AG08396 (cell line): ENCODE measurements around the gene MYO9B.
"Not testable (repeated sequence)": the region's sequence is repeated elsewhere in the genome, so short reads cannot be mapped to it uniquely, and the experiment has no call there.

ENCODE experiments used
- DNase-seq: peaks from one replicate; pipeline ENCODE4 v3.0.0; 2012; ENCODE audit warnings: low spot score, mixed read lengths

The MYO9B gene

GRCh38 chr19:17180997-17181702 is 105.6 kb downstream of the MYO9B start:
- DNase-seq: no peak

DNA sequence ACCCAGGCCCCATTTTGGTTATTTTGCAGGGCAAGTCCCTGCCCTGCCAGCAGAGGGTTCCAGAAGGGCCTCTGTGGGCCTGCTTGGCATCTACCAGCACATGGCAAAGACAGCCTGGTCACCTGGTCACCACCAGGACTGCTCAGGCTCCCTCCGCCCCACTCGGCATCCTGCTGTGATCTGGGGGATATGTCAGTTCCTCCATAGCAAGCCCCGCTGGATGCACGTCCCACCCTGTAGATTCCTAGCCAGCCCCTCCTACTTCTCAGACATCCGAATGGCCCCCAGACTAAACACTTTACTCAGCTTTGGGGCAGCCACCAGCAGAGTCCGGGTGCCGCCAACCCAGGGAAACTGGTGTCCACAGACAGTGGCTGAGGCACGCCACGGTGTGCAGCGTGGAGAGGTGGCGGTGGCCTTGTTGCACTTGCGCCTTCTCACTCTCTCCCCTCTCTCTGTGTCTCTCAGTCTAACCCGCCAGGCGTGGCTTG is 107.7 kb downstream of the MYO9B start:
- no peak for DNase-seq

DNA sequence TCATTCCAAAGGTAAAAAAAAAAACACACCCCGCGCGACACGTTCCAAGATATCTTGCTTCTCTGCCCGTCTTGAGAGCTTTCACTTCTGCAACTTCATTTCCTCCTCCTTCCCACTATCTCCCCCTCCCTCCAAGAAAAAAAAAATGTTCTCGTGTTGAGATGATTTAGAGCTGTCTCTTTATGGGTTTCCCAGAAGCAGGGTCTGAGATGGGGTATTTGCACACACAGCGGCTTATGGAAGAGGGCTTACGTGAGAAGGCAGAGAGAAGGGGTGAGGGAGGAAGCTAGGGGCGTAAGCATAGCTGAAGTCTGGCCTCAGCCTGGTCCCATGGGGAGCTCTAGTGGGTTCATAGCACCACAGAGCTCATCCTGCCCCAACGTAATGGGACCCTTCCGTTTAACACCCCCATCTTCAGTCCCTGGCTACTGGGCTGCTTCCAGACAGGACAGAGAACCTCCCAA is 108.3 kb downstream of the MYO9B start:
- DNase-seq: no peak

DNA sequence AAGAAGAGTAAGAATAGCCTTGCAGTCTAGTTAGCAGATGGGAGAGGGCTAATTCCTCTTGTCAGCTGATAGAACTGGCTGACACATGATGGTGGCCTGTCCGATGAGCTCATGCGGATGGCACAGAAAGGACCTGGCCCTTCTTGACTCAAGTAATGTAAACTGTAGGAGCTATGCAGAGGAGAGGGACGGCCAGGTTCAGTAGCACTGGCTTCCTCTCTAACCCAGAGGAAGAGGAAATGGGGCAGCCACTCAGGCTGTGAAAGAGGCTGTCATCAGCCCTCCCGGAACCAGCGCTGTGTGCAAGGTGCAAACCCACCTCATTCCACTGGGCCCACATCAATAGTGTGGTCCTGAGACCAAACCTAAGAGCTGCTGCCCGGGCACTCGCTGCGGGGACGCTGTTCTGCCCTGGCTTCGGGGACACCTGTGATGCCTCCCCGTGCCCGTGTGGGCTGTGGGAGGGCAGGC is 108.8 kb downstream of the MYO9B start:
- no peak for DNase-seq

DNA sequence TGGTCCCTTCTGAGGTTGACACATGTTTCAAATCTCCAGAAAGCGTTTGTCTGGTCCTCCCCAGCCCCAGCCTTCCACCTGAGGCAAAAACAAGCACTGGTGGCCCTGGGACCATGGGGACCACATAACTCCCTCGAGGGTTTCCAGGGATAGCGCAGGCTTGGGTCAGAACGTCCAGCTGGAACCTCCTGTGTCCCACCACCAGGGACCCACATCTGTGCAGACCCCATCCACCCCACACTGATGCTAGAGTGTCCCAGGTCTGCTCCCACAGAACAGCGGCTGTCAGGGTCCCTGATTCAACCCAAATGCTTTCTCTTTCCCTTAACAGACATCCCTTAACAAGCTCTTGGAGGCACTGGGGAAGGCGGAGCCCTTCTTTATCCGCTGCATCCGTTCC is 110.0 kb downstream of the MYO9B start:
- DNase-seq: no peak

DNA sequence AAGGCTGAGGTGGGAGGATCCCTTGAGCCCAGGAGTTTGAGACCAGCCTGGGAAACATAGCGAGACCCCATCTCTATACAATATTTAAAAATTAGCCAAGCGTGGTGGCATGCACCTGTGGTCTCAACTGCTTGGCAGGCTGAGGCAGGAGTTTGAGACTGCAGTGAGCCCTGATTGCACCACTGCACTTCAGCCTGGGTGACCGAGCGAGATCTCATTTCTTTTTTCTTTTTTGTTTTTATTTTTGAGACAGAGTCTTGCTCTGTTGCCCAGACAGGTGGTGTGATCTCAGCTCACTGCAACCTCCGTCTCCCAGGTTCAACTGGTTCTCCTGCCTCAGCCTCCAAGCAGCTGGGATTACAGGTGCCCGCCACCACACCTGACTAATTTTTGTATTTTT is 116.2 kb downstream of the MYO9B start:
- DNase-seq: not testable (repeated sequence)

GRCh38 chr19:17192751-17193150 is 117.2 kb downstream of the MYO9B start:
- DNase-seq: no peak

- DNase-seq: no peak
Measured at GRCh38 chr19:17194608-17195007, 119.0 kb downstream of the MYO9B start.

GRCh38 chr19:17195106-17195505 is 119.5 kb downstream of the MYO9B start:
- no peak for DNase-seq

DNA sequence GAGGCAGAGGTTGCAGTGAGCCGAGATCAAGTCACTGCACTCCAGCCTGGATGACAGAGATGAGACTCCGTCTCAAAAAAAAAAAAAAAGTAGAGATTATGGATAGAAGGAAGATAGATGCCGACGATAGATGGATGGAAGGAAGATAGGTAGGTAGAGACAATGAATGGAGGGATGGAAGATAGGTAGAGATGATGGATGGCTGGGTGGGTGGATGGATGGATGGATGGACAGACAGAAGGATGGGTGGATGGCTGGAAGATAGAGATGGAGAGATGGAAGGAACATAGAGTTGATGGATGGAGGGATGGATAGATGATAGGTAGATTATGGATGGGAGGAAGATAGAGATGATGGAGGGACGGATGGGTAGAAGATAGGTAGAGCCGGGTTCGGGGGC is 121.0 kb downstream of the MYO9B start:
- DNase-seq: no peak

- no peak for DNase-seq
Measured at GRCh38 chr19:17197666-17198065, 122.1 kb downstream of the MYO9B start.

DNA sequence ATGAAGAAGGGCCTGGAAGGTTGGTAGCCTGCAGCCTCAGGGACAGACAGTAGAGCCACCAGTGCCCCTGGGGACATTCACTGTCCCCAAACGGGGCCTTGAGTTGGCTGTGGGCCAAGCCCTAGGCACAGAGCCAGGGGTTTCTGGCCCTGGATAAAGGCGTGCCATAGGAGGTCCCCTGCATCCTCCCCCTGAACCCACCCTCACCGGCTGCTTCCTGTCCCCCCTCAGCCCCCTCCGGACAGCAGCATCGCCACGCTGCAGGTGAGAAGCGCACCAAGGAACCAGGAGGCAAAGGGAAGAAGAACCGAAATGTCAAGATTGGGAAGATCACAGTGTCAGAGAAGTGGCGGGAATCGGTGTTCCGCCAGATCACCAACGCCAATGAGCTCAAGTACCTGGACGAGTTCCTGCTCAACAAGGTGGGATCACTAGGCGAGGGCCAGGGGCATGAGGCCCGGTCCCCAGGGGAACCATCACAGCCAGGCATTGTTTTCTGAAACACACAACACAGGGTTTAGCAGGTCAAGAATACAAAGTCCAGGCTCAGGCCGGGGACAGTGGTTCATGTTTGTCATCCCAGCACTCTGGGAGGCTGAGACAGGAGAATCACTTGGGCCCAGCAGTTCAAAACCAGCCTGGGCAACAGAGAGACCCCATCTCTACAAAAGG is 125.0 kb downstream of the MYO9B start:
- no peak for DNase-seq

GRCh38 chr19:17202249-17202648 is 126.7 kb downstream of the MYO9B start:
- peak; percentile 56 for DNase-seq

DNA sequence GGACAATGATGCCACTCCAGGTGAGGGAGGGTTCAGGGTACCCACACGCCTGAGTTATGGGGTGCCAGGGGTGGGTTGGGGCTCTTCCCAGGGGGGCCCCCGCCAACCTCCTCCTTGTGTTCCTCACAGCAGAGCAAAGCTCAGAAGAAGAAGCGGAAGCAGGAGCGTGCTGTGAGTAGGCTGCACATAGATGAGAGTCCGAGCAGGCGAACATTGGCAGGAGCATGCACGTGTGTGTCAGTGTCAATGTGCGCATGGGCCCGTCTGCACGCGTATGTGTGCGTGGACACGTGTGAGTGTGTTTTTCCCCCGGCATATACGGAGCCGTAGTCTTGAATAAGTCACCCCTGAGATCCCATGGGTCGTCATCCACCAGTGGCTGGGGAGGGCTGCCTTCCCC is 127.1 kb downstream of the MYO9B start:
- DNase-seq: no peak

- DNase-seq: peak; percentile 71
Measured at GRCh38 chr19:17205237-17206140, 129.9 kb downstream of the MYO9B start.

DNA sequence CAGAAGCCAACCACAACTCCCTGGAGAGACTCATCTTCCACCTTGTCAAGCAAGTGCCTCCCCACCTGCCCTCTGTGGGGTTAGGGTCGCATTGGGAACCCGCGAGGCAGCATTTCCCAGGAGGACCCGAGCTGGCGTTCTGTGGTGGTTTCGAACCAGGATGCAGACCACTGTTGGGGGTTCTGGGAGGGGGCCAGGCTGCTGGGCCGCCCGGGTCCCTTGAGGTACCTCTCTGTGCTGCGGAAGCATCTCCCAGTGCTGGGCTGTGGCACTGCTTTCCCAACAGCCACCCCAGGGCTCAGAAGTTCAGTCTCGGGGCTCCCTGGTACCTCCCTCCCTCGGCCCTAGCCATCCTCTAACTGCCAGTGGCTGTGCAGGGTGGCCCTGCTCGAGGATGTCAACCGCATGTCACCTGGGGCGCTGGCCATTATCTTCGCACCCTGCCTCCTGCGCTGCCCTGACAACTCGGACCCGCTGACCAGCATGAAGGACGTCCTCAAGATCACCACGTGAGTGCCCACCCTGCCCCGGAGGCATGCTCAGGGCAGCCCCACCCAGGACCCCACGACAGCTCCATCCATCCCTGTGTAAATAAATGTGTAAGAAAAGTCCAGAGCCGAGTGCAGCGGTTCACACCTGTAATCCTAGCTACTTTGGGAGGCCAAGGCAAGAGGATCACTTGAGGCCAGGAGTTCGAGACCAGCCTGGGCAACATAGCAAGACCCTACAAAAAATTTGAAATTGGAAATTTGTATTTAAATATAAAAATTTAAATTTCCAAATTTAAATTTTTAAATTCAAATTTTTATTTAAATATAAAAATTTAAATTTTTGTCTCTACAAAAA is 131.4 kb downstream of the MYO9B start:
- DNase-seq: no peak

DNA sequence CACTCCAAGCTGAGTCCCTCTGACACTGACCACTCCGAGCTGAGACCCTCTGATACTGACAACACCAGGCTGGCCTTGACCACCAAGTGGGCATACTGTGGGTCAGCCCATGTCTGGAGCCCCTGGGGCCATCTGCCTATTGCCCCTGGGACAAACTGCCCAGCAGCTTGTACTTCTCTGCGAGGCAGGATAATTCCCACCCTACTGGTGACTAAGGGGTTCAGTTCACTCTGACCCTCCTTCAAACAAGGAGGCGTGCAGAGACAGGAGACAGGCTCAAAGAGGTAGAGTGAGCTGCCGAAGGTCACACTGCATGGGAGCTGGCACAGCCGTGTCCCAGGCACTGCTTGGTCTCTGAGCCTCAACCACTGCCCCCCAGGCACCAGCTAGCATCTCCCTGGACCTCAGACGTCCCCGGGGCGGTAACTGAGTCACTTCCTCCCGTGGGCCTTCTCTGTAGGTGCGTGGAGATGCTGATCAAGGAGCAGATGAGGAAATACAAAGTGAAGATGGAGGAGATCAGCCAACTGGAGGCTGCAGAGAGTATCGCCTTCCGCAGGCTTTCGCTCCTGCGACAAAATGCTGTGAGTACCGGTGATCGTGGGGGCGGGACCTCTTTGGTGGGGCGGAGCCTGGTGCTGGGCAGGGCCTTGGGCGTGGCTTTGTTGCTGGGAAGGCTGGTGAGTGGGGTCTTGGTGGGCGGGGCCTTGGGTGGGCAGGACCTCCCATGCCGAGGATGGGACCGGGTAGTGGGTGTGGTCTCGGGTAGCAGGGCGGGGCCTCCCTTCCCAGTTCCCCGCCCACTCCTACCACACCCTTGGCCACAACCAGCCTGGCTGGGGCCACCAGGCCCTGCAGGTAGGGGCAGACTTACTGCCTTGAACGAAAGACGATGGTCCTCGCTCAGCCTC is 133.8 kb downstream of the MYO9B start:
- peak; percentile 69 for DNase-seq

GRCh38 chr19:17210296-17210695 is 134.7 kb downstream of the MYO9B start:
- no peak for DNase-seq

GRCh38 chr19:17211547-17212446 is 136.2 kb downstream of the MYO9B start:
- DNase-seq: no peak
